ENCODE measurements around the gene REXO5.

Gene REXO5

GRCh38 chr16:20833086-20833485 is 26.8 kb downstream of the REXO5 start:
- H3K4me2 ChIP-seq (ENCODE audit: low read depth, low read length) = no peak overlapping the region
- no peaks in the 10 kb centered on the region for H3K9me2 ChIP-seq (replicated peaks; ENCODE audit: insufficient read depth, low read length)
- no peaks in the 10 kb centered on the region for H4K20me1 ChIP-seq (ENCODE audit: insufficient read depth, low read length)
- no peaks in the 10 kb centered on the region for H3K79me2 ChIP-seq (ENCODE audit: low read length)
- no peak overlapping the region for H2AFZ ChIP-seq (ENCODE audit: low read length)
- no peaks in the 10 kb centered on the region for H3K4me1 ChIP-seq (ENCODE audit: low read length)
- no peaks in the 10 kb centered on the region for H3K36me3 ChIP-seq (replicated peaks; ENCODE audit: insufficient read depth, low read length)
- no peak for DNase-seq
- H3K9me3 ChIP-seq (replicated peaks; ENCODE audit: insufficient read depth, low read length) = no peaks in the 10 kb centered on the region
- TF ChIP-seq CTCF (IDR thresholded peaks at IDR 0.05; ENCODE audit: low read length) = no peak
- TF ChIP-seq EZH2 (optimal IDR thresholded peaks at IDR 0.05; ENCODE audit: low read depth, low read length) = no peak
- no peak for TF ChIP-seq EZH2phosphoT487 (IDR thresholded peaks at IDR 0.05; ENCODE audit: low read length)
- H3K27ac ChIP-seq (ENCODE audit: low read length) = no peak overlapping the region
- no peaks in the 10 kb centered on the region for H3F3A ChIP-seq (ENCODE audit: insufficient read depth, low read length)
- no peak overlapping the region for H3K4me3 ChIP-seq (ENCODE audit: low read length)
- H3K9ac ChIP-seq (ENCODE audit: low read length) = no peak overlapping the region
- H3K27me3 ChIP-seq (replicated peaks; ENCODE audit: insufficient read depth, low read length) = no peaks in the 10 kb centered on the region

- no peaks in the 10 kb centered on the region for H3K79me2 ChIP-seq (ENCODE audit: low read length)
- peaks cover 4% of the 10 kb centered on the region; the same call in 1 of the 2 replicates for H3K4me1 ChIP-seq (ENCODE audit: low read length)
- no peak overlapping the region for H3K4me2 ChIP-seq (ENCODE audit: low read depth, low read length)
- H4K20me1 ChIP-seq (ENCODE audit: insufficient read depth, low read length) = no peaks in the 10 kb centered on the region
- no peak overlapping the region for H2AFZ ChIP-seq (ENCODE audit: low read length)
- TF ChIP-seq CTCF (IDR thresholded peaks at IDR 0.05; ENCODE audit: low read length) (no peak), EZH2 (optimal IDR thresholded peaks at IDR 0.05; ENCODE audit: low read depth, low read length) (no peak), EZH2phosphoT487 (IDR thresholded peaks at IDR 0.05; ENCODE audit: low read length) (no peak)
- H3K9me2 ChIP-seq (replicated peaks; ENCODE audit: insufficient read depth, low read length) = no peaks in the 10 kb centered on the region
- H3K27me3 ChIP-seq (replicated peaks; ENCODE audit: insufficient read depth, low read length) = no peaks in the 10 kb centered on the region
- H3F3A ChIP-seq (ENCODE audit: insufficient read depth, low read length) = no peaks in the 10 kb centered on the region
- no peaks in the 10 kb centered on the region for H3K9me3 ChIP-seq (replicated peaks; ENCODE audit: insufficient read depth, low read length)
- no peak overlapping the region for H3K9ac ChIP-seq (ENCODE audit: low read length)
- no peak overlapping the region for H3K4me3 ChIP-seq (ENCODE audit: low read length)
- H3K27ac ChIP-seq (ENCODE audit: low read length) = no peak overlapping the region
- DNase-seq = no peak
- H3K36me3 ChIP-seq (replicated peaks; ENCODE audit: insufficient read depth, low read length) = no peaks in the 10 kb centered on the region
These were observed 31.9 kb downstream of the REXO5 start for GRCh38 chr16:20838240-20838639.

DNA sequence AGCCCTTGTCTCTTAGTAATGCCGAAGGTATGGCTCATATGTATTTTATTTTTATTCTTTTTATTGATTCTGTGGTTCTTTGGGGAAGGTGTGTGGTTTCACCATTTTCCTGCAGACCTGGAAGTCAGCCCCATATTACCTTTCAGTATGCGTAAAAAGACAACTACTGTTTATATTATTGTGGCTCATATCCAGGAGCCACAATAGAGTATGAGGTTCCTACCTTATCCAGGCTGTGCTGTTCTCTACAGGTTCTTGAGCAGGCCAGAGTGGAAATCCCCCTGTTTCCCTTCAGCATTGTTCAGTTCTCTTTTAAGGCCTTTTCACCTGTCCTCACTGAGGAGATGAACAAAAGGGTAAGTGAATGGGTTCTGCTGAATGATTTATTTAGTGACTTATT is 33.2 kb downstream of the REXO5 start:
- H2AFZ ChIP-seq (ENCODE audit: low read length) = no peak overlapping the region

GRCh38 chr16:20844054-20844453 is 37.7 kb downstream of the REXO5 start:
- no peaks in the 10 kb centered on the region for H4K20me1 ChIP-seq (ENCODE audit: insufficient read depth, low read length)
- no peak for DNase-seq
- H3F3A ChIP-seq (ENCODE audit: insufficient read depth, low read length) = no peaks in the 10 kb centered on the region
- no peak overlapping the region for H3K9ac ChIP-seq (ENCODE audit: low read length)
- H3K79me2 ChIP-seq (ENCODE audit: low read length) = no peaks in the 10 kb centered on the region
- no peaks in the 10 kb centered on the region for H3K9me3 ChIP-seq (replicated peaks; ENCODE audit: insufficient read depth, low read length)
- no peaks in the 10 kb centered on the region for H3K36me3 ChIP-seq (replicated peaks; ENCODE audit: insufficient read depth, low read length)
- no peak overlapping the region for H3K27ac ChIP-seq (ENCODE audit: low read length)
- H3K4me2 ChIP-seq (ENCODE audit: low read depth, low read length) = no peak overlapping the region
- H2AFZ ChIP-seq (ENCODE audit: low read length) = no peak overlapping the region
- no peak overlapping the region for H3K4me3 ChIP-seq (ENCODE audit: low read length)
- H3K27me3 ChIP-seq (replicated peaks; ENCODE audit: insufficient read depth, low read length) = no peaks in the 10 kb centered on the region
- no peaks in the 10 kb centered on the region for H3K9me2 ChIP-seq (replicated peaks; ENCODE audit: insufficient read depth, low read length)
- TF ChIP-seq CTCF (IDR thresholded peaks at IDR 0.05; ENCODE audit: low read length) (no peak), EZH2phosphoT487 (IDR thresholded peaks at IDR 0.05; ENCODE audit: low read length) (no peak), EZH2 (optimal IDR thresholded peaks at IDR 0.05; ENCODE audit: low read depth, low read length) (no peak)
- no peaks in the 10 kb centered on the region for H3K4me1 ChIP-seq (ENCODE audit: low read length)

More for the DNA sequence above, 33.2 kb downstream of the REXO5 start:
- TF ChIP-seq EZH2phosphoT487 (IDR thresholded peaks at IDR 0.05; ENCODE audit: low read length) = no peak
- Histone ChIP-seq H3K4me2 (ENCODE audit: low read depth, low read length) (no peak overlapping the region), H3K4me1 (ENCODE audit: low read length) (peaks cover 4% of the 10 kb centered on the region; the same call in 1 of the 2 replicates), H3K27ac (ENCODE audit: low read length) (no peak overlapping the region), H3K36me3 (replicated peaks; ENCODE audit: insufficient read depth, low read length) (no peaks in the 10 kb centered on the region), H3K79me2 (ENCODE audit: low read length) (no peaks in the 10 kb centered on the region), H4K20me1 (ENCODE audit: insufficient read depth, low read length) (no peaks in the 10 kb centered on the region), H3K27me3 (replicated peaks; ENCODE audit: insufficient read depth, low read length) (no peaks in the 10 kb centered on the region), H3F3A (ENCODE audit: insufficient read depth, low read length) (no peaks in the 10 kb centered on the region), H3K4me3 (ENCODE audit: low read length) (no peak overlapping the region), H3K9ac (ENCODE audit: low read length) (no peak overlapping the region), H3K9me2 (replicated peaks; ENCODE audit: insufficient read depth, low read length) (no peaks in the 10 kb centered on the region), H3K9me3 (replicated peaks; ENCODE audit: insufficient read depth, low read length) (no peaks in the 10 kb centered on the region)
- no peak for DNase-seq

Measured in MM.1S (cell line).